SK-N-DZ (cell line): ENCODE data around the gene TTC7B.

Source experiments
- DNase-seq: peaks from one replicate; pipeline ENCODE4 v3.0.0-alpha.2; 2015; ENCODE audit warnings: low spot score

The TTC7B gene

DNA sequence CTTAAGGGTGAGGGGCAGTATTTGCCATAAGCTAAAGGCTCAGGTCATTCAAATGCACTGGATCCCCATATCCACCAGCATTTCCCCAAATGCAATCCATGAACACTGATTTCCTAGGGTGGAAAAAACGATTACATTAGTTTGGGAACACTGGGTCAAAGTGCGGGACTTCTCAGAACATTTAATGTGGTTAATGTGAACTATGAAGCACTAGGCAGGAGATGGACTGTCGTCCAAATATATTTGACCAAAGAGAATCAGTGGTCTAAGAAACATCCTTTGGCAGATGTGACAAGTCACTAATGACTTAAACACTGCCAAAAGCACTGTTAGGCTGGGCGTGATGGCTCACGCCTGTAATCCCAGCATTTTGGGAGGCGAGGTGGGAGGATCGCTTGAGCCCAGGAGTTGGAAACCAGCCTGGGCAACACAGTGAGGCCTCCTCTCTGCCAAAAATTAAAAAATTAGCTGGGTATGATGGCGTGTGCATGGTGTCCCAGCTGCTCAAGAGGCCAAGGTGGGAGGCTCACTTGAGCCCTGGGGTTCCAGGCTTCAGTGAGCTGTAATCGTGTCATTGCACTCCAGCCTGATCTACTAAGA lies 214.0 kb downstream of the TTC7B start:
- no peak for DNase-seq

DNA sequence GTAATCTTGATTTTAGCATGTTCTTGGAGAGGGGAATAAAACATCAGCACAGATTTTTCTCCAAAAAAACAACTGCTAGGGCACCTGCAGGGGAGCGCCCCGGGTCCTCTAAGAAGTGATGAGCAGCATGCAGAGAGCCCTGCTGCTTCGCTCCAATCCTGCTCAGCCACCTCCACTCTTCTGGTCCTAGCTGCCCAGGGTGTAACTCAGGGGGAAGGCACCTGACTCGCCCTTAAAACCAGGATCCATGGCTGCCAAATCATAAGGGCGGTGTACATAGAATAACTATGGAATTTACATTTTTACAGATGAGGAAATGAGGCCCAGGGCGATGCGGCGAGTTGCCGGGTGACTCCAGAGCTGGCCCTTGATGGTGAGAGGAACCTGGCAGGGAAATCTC lies 214.7 kb downstream of the TTC7B start:
- no peak for DNase-seq

DNA sequence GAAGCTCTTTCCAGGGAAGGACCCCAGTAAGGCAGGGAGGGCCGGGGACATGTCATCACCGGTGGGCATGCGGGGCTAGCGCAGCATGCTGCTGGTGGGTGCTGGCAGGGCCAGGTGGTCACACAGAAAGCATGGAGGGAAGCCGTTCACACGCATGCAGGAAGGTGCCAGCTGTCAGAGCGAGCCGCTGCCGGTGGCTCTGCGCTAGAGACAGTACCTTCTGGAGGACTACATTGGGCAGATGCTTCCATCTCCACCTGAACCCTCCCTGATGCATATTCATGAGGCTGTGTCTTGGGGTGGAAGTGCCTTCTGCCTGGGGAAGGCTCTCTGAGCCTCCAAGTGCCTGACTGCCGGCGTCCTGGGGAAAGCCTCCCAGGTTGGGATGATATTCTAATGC lies 215.6 kb downstream of the TTC7B start:
- DNase-seq = no peak

DNA sequence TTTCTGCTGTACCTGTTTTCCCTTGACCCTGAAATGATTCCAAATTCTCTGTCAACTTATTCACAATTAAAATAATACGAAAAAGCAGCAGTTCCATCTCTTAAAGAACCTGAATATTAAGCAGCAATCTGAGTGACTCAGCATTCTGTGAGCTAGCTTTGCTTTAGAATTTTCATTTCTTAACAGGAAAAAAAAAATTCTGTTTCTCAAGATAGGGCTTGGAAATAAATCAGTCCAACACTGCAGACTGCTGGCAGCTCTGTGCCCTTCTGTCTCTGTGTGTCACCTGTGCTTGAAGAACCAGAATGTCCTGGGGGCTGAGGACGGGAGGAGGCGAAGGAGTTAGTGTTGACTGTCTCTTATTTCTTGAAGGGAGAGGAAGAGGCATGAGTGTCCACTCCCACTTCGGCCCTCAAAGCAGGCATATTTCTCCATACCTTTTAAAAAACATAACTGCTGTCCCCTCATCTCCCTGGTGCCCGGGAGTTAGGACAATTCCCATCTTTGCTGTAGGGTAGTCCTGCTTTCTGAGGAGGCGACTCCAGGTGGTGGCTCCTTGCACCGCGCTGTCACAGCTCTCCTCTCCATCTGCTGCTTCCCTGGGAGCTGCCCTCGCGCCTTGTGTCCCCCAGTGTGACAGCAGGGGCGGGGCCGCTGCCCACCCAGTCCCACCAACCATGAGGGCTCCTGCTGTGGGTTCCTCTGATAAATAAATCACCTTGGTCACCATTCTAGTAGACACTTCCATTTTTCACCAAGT lies 216.3 kb downstream of the TTC7B start:
- no peak for DNase-seq

DNA sequence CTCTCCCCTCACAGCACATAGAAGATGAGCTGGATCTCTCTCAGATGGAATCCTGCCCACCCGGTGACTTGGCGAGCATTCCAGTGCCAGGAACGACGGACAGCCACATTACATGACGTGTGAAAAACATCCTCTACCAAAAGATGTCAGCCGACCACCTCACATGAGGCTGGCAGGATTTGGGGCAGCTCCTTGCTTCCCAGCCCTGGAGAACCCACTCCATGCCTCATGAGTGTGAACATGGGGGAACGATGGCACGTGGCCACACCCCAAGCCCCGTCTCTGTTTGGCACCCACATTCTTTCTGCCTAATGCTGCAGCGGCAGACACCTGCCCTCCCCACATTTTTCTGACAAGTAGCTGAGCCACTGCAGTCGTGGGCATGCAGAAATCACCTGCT lies 216.9 kb downstream of the TTC7B start:
- no peak for DNase-seq

DNA sequence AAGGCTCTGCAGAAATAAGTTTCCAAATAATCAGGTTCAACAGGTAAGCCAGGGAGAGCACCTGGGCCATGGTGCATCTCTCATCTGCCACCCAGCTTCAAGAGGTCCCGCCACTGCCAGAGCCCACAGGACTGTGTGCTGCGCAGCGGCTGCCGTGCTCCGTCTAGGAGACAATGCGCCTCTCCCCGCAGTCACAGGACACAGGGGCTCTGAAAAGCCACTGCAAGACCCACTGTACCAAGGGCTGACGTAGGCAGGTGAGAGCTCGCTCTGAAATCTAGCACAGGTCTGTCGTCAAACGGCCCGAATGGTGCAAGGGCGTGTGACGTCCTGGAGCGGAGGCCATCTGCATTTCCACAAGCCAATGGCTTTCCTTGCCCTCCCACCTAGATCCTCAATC lies 218.3 kb downstream of the TTC7B start:
- DNase-seq = no peak

DNA sequence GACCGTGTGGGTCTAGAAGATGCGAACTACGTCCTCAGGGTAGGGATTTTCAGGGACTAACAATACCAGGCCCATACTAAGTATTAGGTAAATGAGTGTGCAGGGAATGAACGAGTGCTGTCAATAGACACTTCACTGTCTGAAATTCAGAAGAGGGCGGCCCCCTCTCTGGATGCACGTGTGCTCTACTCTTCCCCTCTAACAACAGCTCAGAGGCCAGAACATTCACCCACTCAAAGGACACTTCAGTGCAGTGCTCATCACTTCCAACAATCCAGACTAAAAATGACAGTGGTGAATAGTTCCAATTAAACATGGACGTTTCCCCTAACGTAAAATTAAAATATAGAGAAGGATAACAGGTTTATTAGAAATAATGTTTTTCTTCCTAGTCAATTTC lies 219.5 kb downstream of the TTC7B start:
- no peak for DNase-seq

DNA sequence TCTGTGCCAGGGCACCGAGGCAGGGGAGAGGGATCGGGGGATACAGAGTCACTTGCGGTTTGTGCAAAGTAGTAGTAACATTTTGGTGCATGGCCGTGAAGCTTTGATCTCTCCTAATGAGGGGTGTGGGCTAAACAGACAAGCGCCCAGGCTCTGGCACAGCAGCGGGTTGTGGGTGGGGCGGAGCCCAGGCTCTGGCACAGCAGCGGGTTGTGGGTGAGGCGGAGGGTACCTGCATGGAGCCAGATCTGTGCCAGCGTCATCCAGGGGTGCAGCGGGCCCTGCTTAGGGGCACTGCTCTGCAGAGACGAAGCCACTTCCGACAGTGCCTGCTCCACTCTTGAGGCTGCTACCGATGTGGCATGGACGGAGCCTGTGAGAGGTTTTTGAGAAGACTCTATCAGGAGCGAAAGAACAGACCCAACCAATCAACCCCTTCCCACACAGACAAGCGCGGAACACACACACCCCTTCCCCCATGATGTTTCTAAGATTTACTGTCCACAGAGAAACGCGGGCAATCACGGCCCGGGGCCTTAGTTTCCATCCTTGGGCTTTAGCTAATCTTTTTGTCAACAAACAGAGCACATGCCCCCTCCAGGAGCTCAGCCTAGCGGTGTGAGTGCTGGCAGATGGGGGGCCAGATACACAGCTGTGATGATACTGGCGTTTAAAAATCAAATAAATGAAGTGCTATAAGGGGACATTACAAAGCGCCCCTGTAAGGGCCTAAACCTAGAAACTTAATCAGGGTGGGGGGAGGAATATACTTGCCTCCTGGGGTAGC lies 222.8 kb downstream of the TTC7B start:
- DNase-seq = no peak

DNA sequence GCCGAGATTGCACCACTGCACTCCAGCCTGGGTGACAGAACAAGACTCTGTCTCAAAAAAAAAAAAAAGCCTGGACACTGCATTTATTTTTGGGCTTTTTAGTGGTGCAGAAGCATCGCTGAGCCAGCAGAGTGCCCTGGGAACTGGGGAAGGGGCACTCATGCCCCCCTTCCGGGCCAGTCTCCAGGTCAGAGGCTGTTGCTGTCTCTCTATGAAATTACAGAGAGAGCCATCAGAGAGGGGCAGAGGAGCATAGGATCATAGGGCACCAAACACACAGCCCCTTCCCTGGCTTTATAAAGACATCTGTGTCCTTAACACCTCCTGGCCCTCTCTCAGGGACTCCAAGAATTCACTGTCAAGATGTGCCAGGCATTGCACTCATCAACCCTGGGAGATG lies 223.6 kb downstream of the TTC7B start:
- no peak for DNase-seq

DNA sequence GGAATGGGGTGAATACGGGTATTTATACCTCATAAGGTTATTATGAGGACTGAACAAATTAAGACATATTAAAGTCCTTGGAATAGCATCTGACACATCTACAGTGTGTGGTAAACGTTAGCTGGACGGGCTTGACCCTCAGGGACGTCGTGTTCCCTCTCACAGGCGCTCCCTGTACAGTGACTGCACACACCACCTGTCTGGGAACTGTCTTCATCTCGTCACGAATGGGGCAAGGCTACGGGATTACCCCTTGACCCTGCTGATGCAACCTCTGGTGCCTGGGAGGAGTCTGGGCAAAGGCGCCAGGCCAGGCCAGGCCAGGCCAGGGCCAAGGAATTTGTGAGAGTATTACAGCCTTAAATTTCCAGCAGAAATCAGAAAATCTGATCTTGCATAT lies 228.3 kb downstream of the TTC7B start:
- DNase-seq = no peak

DNA sequence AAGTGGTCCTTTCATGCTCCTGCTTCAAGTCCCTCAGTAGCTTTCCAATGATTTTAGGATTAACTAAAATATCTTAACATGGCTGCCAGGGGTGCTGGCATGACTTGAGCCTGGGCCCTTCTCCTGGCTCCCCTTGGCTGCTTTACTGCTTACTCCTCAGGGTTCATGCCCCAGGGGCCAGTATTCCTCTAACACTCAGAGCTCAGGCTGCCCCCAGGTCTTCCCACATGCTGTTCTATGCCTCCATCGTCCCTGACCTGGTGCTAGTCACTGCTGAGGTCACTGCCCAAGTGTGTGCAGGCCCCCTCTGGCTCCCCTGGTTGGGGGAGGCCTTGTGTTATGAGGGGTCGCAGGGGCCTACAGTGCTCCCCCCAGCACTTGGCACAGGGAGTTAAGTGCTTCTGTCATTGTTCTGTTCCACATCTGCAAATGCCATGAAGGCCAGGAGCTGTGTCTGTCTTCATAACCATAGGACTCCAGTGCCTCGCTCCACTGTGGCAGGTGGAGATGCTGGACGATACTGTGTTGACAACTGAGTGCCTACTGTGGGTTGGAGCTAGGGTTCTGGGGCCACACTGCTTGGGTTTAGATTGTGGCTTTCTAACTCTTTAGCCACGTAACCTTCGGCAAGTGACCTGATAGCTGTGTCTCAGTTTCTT lies 228.8 kb downstream of the TTC7B start:
- no peak for DNase-seq

DNA sequence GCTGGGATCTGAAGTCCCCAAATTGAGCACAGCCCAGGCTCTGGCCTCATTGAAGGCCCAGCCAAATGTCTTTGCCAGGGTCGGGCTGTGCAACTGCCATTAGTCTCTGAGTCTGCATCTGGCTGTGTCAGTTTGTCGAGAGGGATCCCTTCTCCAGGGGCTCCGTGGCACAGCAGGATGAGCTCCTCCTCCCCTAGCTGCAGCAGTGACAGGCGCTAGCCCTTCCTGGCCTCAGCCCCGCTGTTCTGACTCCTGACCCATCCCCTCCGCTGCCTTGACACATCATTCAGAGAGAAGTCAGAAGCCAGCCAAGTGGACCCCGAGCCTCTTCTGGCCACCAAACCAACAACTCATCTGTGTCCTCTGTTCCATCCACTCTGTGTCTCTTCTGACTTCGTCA lies 231.1 kb downstream of the TTC7B start:
- DNase-seq = no peak

DNA sequence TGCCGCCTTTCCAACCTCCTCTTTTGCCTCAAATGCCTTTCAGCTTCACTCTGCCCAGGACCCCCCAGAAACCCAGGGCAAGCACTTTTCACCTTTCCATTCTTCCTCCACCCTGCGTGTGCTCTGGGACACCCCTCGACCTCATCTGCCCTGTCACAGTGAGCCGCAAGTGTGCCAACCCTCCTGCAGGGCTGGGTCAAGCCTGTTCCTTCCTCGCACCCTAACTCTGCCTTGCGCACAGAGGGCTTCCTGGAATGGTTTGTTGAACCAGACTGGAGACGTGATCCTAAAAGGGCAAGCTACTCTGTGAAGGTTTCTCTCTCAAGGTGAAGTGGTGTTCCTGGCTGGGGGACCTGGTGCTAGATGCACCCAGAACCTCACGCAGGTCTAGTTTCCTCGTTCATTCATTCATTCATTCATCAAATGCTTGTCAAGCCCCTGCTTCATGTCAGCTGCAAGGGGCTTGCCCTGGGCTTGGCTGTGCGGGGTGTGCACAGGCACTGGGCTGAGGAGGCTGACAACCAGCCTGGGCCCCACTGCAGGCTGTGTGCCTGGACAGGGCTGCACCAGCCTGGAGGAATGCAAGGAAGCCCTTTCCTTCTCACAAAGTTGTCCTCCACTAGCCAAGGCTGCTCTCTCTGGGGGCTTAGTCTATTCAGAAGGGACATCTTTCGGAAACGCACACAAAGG lies 232.2 kb downstream of the TTC7B start:
- no peak for DNase-seq

DNA sequence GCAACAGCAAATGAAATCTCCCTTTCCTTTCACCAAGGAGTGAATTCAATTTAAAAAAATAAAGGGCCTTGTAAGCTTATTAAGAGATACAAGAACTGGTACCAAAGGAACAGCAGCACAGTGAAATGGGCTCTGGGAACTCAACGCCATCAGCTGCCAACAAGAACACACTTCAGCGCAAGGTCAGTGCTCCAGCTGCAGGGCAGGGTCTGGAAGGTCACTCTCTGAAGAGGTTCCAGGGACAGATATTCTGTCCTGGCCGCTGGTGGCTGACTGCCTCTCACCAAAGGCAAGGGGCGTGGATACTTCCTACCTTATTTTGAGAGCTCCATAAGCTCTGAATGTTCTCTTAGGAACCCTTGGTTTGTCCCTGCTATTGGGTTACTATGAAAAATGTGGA lies 232.8 kb downstream of the TTC7B start:
- DNase-seq = no peak

DNA sequence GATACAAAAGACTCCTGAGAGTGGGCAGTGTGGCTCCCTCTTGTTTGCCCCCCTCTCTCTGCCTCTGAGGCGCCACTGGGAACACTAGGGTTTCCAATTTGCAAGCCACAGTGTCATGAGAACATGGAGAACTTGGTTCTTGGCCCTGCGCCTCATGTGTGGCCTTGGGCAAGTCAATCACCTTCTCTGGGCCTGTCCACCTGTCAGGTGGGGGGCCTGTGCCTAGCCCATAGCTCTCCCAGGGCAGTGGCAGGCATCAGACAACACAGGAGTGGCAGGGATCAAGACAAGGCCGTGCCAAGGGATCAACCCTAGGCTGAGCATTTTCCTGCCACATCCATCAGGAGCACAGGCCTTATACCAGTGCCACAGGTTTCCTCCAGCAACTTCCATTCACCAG lies 234.1 kb downstream of the TTC7B start:
- DNase-seq = no peak

DNA sequence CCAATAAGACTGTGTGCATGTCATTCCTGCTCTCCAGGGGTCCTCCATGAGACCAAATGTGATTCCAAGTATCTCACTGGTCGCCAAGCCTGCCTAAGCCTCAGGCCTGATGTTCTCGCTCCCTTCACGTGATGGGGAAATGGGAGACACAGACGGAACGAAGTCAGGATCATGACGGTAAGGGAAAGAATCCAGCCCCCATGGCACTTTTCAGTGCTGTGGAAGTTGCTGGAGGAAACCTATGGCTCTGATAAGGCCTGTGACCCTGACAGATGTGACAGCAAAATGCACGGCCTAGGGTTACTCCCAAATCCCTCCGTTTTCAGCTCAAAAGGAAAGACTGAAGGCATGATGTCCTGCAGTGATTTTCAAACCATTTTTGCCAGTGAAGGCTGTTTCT lies 234.5 kb downstream of the TTC7B start:
- DNase-seq = no peak

DNA sequence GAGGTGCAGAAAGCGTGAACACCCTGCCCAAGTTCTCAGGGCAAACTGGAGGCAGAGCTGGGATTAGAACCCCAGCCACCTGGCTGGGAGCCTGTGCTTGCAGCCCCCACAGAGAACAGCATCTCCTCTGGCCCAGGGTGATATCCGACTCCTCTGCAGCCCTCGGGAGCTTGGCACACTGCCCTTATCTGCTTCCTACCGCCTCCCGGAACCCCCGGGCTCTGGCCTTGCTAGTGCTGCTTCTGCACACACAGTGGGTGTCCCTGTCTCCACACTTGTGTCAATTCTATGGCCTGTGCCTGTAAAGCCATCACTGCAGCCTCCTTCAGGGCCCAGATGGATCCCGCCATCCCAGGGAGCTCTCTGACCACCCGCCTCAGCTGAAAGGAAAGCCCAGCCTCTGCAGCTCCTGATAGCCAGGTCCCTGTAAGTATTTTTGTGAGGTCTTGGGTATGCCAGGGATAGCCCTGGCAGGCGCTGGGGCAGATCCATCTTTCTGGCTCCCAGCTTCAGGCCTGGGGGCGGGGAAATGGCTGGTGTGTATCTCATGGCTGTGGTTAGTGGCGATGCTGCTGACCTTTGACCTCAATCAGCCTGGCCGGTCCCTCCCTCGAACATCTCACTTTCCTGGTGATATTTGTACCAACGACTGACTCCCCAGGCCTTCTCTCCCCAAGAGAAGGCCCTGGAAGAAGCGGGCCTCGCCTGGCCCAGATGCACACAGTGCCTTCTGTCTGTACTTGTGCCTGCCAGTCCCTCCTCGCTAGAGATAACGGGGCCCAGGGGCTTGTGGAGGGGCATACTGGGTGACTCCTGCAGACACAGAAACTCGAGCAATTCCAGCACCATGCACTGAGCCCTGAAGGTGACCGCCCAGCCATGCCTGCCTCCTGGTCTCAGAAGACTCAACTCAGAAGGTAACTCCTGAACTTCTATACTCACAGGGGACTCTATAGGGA lies 235.6 kb downstream of the TTC7B start:
- DNase-seq = no peak

DNA sequence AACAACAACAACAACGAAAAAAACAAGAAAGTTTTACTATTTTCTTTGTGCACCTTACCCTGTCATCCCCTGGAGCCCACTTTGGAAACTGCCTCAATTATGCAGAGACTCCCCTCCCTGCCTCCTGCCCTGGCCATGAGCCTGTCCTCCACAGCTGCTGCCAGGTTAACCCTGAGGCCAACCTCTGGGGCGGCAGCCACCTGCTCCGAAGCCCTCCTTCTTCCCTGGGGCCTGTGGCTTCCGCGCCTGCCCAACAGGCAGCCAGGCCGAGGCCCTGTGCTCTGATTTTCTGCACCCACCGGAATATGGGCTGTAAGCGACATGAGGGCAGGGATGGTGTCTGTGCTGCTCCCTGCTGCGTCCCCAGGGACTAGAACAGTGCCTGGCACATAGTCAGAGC lies 236.4 kb downstream of the TTC7B start:
- DNase-seq = no peak

DNA sequence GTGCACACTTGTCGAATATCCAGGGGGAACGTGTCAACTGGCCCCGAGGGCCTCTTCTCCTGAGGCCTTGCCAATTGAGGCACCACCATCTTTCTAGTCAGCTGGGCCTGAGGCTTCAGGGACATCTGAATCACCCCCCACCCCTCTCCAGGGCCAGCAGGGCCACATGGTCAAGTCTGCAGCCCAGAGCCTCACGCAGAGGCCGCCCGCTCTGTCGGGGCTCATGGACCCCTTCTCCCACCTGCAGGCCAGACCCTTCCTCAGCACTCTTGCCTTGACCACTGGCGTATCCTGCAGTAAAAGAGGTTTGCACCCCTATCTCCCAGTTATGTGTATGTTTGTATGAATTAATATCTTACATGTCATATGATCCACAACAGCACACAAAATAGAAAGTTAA lies 237.1 kb downstream of the TTC7B start:
- DNase-seq = no peak

DNA sequence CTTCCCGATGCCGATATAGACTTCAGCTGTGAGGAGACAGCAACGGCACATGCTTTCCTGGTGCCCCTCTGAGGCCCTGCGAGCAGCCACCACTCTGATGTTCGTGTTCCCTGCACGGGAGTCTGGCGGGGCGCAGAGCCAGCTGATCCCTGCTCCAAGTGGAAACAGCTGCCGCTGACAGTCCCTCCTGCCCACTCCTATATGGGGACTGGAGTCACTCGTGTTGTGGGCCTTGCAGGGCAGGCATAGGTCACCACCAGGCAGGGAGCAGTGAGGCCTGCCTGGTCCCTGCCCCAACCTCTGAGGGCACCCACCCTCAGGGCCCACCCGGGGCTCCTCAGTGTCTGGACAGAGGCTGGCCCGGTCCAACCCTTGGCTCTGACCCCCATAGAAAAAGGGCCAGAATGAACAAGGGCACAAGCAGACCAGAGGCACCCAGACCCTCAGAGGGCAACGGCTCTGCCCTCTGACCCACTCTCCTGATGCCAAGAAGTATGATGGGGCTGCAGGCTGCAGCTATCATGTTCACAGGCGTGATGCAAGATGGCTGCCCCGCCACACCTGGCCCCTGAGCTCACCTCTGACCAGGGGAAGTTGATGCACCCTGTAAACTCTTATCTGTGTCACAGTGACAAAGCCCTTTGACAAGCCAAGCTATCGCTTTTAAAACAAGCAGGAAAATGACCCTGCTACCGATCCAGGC lies 237.8 kb downstream of the TTC7B start:
- DNase-seq = no peak
